Neuronal stem cell (in vitro differentiated cells): ENCODE data around the gene CLEC1B.
"Not testable (repeated sequence)": the region's sequence is repeated elsewhere in the genome, so short reads cannot be mapped to it uniquely, and the experiment has no call there.

Experiments
- DNase-seq: peaks from one replicate; pipeline ENCODE4 v3.0.0-alpha.2; 2013; ENCODE audit warnings: low spot score
- H2AFZ ChIP-seq: one replicate; pipeline ENCODE4 v1.6.1; 2013; ENCODE audit warnings: mild to moderate bottlenecking, low read length, inconsistent platforms
- H2AK5ac ChIP-seq: 2 replicates; pipeline ENCODE4 v1.6.1; 2013; ENCODE audit warnings: low read depth, mild to moderate bottlenecking, inconsistent platforms, low read length, moderate library complexity, mixed read lengths
- H2BK120ac ChIP-seq: 2 replicates; pipeline ENCODE4 v1.6.1; 2013; ENCODE audit warnings: low read depth, mild to moderate bottlenecking, inconsistent platforms, low read length, moderate library complexity, mixed read lengths
- H2BK12ac ChIP-seq: one replicate; pipeline ENCODE4 v1.6.1; 2013; ENCODE audit warnings: low read length, inconsistent platforms
- H2BK15ac ChIP-seq: 2 replicates; pipeline ENCODE4 v1.6.1; 2013; ENCODE audit warnings: mild to moderate bottlenecking, low read length, inconsistent platforms, mixed read lengths
- H2BK5ac ChIP-seq: one replicate; pipeline ENCODE4 v1.6.1; 2013; ENCODE audit warnings: inconsistent platforms, mild to moderate bottlenecking, low read length, moderate library complexity
- H3K14ac ChIP-seq: one replicate; pipeline ENCODE4 v1.6.1; 2013; ENCODE audit warnings: low read length, inconsistent platforms
- H3K18ac ChIP-seq: 2 replicates; pipeline ENCODE4 v1.6.1; 2013; ENCODE audit warnings: low read length, inconsistent platforms
- H3K23ac ChIP-seq: 2 replicates; pipeline ENCODE4 v1.6.1; 2013; ENCODE audit warnings: low read depth, mild to moderate bottlenecking, mixed read lengths, low read length, inconsistent platforms; ENCODE audit not compliant: poor library complexity
- H3K27ac ChIP-seq: replicated peaks from 3 replicates; pipeline ENCODE4 v1.5.1; 2013; ENCODE audit warnings: low read length, inconsistent platforms
- H3K27me3 ChIP-seq, 3 experiments: 2 replicates each; pipeline ENCODE4 v1.6.1; 2013; ENCODE audit warnings: low read length in 3 of 3, mild to moderate bottlenecking in 2 of 3, inconsistent platforms in 1 of 3, low read depth in 1 of 3, mixed read lengths in 1 of 3, moderate library complexity in 1 of 3; ENCODE audit not compliant: control insufficient read depth in 3 of 3, insufficient read depth in 3 of 3
- H3K36me3 ChIP-seq, 2 donors: replicated peaks in 1 of 2; 2 replicates each; pipeline ENCODE4 v1.6.1; 2013; ENCODE audit warnings: low read length in 2 of 2; ENCODE audit not compliant: control insufficient read depth in 2 of 2, insufficient read depth in 2 of 2
- H3K4ac ChIP-seq: 2 replicates; pipeline ENCODE4 v1.6.1; 2013; ENCODE audit warnings: inconsistent platforms, mild to moderate bottlenecking, low read length, moderate library complexity
- H3K4me1 ChIP-seq, 2 donors: 1 replicate in 1 of 2; 2 replicates in 1 of 2; pipeline ENCODE4 v1.6.1; 2013; ENCODE audit warnings: low read length in 2 of 2, low read depth in 1 of 2; ENCODE audit not compliant: control insufficient read depth in 2 of 2, insufficient read depth in 1 of 2
- H3K4me2 ChIP-seq: one replicate; pipeline ENCODE4 v1.6.1; 2013; ENCODE audit warnings: mild to moderate bottlenecking, low read length, inconsistent platforms; ENCODE audit not compliant: insufficient read depth, poor library complexity, severe bottlenecking
- H3K4me3 ChIP-seq, 2 donors: 2 replicates each; pipeline ENCODE4 v1.5.1; 2013; ENCODE audit warnings: low read length in 2 of 2, mild to moderate bottlenecking in 2 of 2, inconsistent platforms in 1 of 2, moderate library complexity in 1 of 2
- H3K79me1 ChIP-seq: one replicate; pipeline ENCODE4 v1.6.1; 2013; ENCODE audit warnings: low read depth, mild to moderate bottlenecking, inconsistent platforms, low read length, moderate library complexity
- H3K9ac ChIP-seq: one replicate; pipeline ENCODE4 v1.6.1; 2013; ENCODE audit warnings: mild to moderate bottlenecking, low read depth, low read length, inconsistent platforms; ENCODE audit not compliant: poor library complexity
- H3K9me3 ChIP-seq, 2 donors: replicated peaks in 1 of 2; 2 replicates each; pipeline versions ENCODE3 to v1.6.1; 2013; ENCODE audit warnings: low read length in 2 of 2, mild to moderate bottlenecking in 2 of 2, inconsistent platforms in 1 of 2, low read depth in 1 of 2, mixed read lengths in 1 of 2, moderate library complexity in 1 of 2; ENCODE audit not compliant: control insufficient read depth in 2 of 2, insufficient read depth in 1 of 2
- H4K8ac ChIP-seq: one replicate; pipeline ENCODE4 v1.6.1; 2013; ENCODE audit warnings: low read depth, mild to moderate bottlenecking, inconsistent platforms, low read length, moderate library complexity
- H4K91ac ChIP-seq: one replicate; pipeline ENCODE4 v1.6.1; 2013; ENCODE audit warnings: low read length, low read depth, mild to moderate bottlenecking, inconsistent platforms; ENCODE audit not compliant: poor library complexity
- WGBS, 2 donors: extraction: QIAGEN DNeasy Blood & Tissue Kit; methylation state at CpG; one replicate each; pipeline ENCODE4 v1.1.7; 2013; ENCODE audit warnings: missing lambda C conversion rate in 2 of 2, mixed read lengths in 1 of 2; ENCODE audit not compliant: insufficient read length in 2 of 2, insufficient replicate concordance in 1 of 2; ENCODE audit errors: extremely low coverage in 2 of 2; 5-methylcytosine and 5-hydroxymethylcytosine counted together

The CLEC1B gene

DNA sequence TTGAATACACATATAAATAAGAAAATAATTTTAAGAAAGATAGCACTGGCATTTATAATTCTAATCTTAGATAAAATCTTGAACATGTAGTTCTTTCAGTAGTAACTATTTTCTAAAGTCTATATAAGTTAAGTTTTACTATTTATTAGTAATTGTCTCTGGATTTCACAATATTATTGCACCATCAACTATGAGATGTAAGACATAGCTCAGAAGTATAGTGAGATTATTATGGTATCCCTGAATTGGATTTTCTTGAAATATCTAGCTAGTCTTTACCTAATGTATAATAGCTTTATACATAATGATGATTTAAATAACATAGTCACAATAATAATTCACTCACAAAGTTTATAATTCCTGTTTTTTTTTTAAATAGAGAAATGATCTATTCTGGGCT is 21.0 kb downstream of the CLEC1B start:
- Histone ChIP-seq H3K9me3 (peaks cover 0 to 6% of the 10 kb centered on the region in 2 donors), H3K23ac (no peak overlapping the region), H3K4me3 (no peak overlapping the region), H3K79me1 (no peaks in the 10 kb centered on the region), H2BK12ac (no peak overlapping the region), H2AFZ (no peak overlapping the region), H3K4me2 (no peak overlapping the region), H3K4ac (no peak overlapping the region), H3K27me3 (no peaks in the 10 kb centered on the region), H3K4me1 (no peaks in the 10 kb centered on the region), H2BK15ac (no peak overlapping the region), H3K9ac (no peak overlapping the region), H2BK5ac (no peak overlapping the region), H2AK5ac (no peak overlapping the region), H3K18ac (no peak overlapping the region), H3K14ac (no peak overlapping the region), H4K8ac (no peak overlapping the region), H3K36me3 (no peaks in the 10 kb centered on the region), H2BK120ac (no peak overlapping the region), H4K91ac (no peak overlapping the region), H3K27ac (no peak overlapping the region)
- DNase-seq, result no peak

DNA sequence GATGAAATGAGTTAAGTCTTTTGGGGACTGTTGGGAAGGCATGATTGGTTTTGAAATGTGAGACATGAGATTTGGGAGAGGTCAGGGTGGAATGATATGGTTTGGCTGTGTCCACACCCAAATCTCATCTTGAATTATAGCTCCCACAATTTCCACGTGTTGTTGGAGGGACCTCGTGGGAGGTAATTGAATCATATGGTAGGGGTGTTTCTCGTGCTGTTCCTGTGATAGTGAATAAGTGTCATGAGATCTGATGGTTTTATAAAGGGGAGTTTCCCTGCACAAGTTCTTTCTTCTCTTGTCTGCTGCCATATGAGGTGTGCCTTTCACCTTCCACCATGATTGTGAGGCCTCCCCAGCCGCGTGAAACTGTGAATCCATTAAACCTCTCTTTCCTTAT is 22.3 kb downstream of the CLEC1B start:
- not testable (repeated sequence) for H2BK5ac ChIP-seq, H3K4me1 ChIP-seq, H2AK5ac ChIP-seq, H3K4ac ChIP-seq, DNase-seq, H3K9me3 ChIP-seq, H3K23ac ChIP-seq, H3K4me3 ChIP-seq, H3K79me1 ChIP-seq, H2AFZ ChIP-seq, H3K18ac ChIP-seq, H3K27me3 ChIP-seq, H3K14ac ChIP-seq, H3K36me3 ChIP-seq, H3K9ac ChIP-seq, H2BK15ac ChIP-seq, H2BK120ac ChIP-seq, H4K91ac ChIP-seq, H2BK12ac ChIP-seq, H4K8ac ChIP-seq, H3K27ac ChIP-seq, H3K4me2 ChIP-seq
- WGBS, 2 donors, result no CpG with 5 or more reads among the region's 5 CpGs

DNA sequence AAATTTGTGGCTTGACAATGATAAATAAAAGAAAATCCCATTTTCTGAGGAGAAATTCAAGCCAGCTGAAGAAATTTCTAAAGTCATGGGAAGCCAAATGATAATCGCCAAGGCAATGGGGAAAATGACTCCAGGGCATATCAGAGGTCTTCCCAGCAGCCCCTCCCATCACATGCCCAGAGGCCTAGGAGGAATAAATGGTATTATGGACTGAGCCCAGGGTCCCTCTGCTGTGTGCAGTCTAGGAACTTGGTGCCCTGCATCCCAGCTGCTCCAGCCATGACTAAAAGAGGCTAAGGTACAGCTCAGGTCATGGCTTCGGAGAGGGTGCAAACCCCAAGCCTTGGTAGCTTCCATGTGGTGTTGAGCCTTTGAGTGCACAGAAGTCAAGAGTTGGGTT is 23.3 kb downstream of the CLEC1B start:
- Histone ChIP-seq H3K4me1 (no peaks in the 10 kb centered on the region), H2AFZ (no peak overlapping the region), H3K9me3 (peaks cover 0 to 6% of the 10 kb centered on the region in 2 donors), H3K14ac (no peak overlapping the region), H3K27me3 (no peaks in the 10 kb centered on the region), H3K9ac (no peak overlapping the region), H3K4me3 (no peak overlapping the region), H3K4me2 (no peak overlapping the region), H2BK120ac (no peak overlapping the region), H4K8ac (no peak overlapping the region), H2BK15ac (no peak overlapping the region), H4K91ac (no peak overlapping the region), H3K27ac (no peak overlapping the region), H3K79me1 (no peaks in the 10 kb centered on the region), H3K36me3 (no peaks in the 10 kb centered on the region), H3K4ac (no peak overlapping the region), H3K23ac (no peak overlapping the region), H2BK5ac (no peak overlapping the region), H2BK12ac (no peak overlapping the region), H2AK5ac (no peak overlapping the region), H3K18ac (no peak overlapping the region)
- no peak for DNase-seq
- no CpG with 5 or more reads among the region's 2 CpGs for WGBS, 2 donors

DNA sequence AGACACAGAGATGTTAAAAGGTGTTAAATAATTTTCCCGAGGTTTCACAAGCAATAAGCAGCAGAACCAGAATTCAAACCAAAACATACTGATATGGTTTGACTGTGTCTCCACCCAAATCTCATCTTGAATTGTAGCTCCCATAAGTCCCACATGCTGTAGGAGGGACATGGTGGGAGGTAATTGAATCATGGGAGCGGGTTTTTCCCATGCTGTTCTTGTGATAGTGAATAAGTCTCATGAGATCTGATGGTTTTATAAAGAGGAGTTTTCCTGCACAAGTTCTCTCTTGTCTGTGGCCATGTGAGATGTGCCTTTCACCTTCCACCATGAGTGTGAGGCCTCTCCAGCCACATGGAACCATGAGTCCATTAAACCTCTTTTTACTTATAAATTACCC is 24.2 kb downstream of the CLEC1B start:
- H3K27ac ChIP-seq, H2BK15ac ChIP-seq, DNase-seq, H3K79me1 ChIP-seq, H3K36me3 ChIP-seq, H3K4ac ChIP-seq, H3K18ac ChIP-seq, H3K14ac ChIP-seq, H3K9ac ChIP-seq, H2BK12ac ChIP-seq, H3K4me3 ChIP-seq, H3K4me1 ChIP-seq, H3K4me2 ChIP-seq, H2BK120ac ChIP-seq, H3K9me3 ChIP-seq, H4K91ac ChIP-seq, H3K27me3 ChIP-seq, H3K23ac ChIP-seq, H2AK5ac ChIP-seq, H2AFZ ChIP-seq, H4K8ac ChIP-seq, H2BK5ac ChIP-seq: not testable (repeated sequence)
- no CpG with 5 or more reads among the region's 2 CpGs for WGBS, 2 donors
